ENCODE data around the gene THRAP3.

DNA sequence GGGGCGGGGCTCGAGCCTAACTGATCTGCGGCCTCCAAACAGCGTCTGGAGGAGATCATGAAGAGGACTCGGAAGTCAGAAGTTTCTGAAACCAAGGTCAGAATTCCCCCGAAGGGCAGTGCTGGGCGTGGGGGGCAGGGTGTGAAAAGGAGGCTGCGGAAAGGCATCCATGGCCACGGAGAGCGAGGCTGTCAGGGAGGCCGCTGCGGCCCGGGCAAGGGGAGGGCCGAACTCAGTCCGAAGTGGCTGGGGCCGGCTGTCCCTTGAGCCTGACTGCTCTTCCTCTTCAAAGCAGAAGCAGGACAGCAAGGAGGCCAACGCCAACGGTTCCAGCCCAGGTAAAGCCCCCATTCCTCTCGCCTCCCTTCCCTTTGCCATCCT, 45.0 kb upstream of the THRAP3 start:
- TF ChIP-seq POLR2A (IDR thresholded peaks at IDR 0.05) (no peak), POLR2AphosphoS5 (IDR thresholded peaks at IDR 0.05) (no peak), EP300 (IDR thresholded peaks at IDR 0.05) (no peak)
- TF ChIP-seq, protein P1, sequence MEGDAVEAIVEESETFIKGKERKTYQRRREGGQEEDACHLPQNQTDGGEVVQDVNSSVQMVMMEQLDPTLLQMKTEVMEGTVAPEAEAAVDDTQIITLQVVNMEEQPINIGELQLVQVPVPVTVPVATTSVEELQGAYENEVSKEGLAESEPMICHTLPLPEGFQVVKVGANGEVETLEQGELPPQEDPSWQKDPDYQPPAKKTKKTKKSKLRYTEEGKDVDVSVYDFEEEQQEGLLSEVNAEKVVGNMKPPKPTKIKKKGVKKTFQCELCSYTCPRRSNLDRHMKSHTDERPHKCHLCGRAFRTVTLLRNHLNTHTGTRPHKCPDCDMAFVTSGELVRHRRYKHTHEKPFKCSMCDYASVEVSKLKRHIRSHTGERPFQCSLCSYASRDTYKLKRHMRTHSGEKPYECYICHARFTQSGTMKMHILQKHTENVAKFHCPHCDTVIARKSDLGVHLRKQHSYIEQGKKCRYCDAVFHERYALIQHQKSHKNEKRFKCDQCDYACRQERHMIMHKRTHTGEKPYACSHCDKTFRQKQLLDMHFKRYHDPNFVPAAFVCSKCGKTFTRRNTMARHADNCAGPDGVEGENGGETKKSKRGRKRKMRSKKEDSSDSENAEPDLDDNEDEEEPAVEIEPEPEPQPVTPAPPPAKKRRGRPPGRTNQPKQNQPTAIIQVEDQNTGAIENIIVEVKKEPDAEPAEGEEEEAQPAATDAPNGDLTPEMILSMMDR (IDR thresholded peaks at IDR 0.05), result no peak
